Keratinocyte (primary cell): ENCODE data around the gene RASSF6. TPM values are rescaled to one million over a fixed set of nuclear protein-coding genes. Genes with fewer than 3 reads are reported as not detected.

ENCODE experiments used
- DNase-seq: peaks from one replicate; pipeline ENCODE4 v3.0.0-alpha.2; 2011; ENCODE audit warnings: low read depth, missing footprints, low spot score
- FAIRE-seq: peaks from 2 replicates; lab custom pipeline; 2011; peaks lifted over from hg19 to GRCh38; lab: Jason Lieb, UNC
- H2AFZ ChIP-seq: 2 replicates; pipeline ENCODE4 v1.6.0; 2012; ENCODE audit warnings: low read length, control low read depth, inconsistent platforms; ENCODE audit not compliant: control insufficient read depth
- H3K27ac ChIP-seq: 2 replicates; pipeline ENCODE4 v1.5.1; 2011; ENCODE audit warnings: low read length; ENCODE audit not compliant: control insufficient read depth, insufficient read depth
- H3K27me3 ChIP-seq: 3 replicates; pipeline ENCODE4 v1.6.0; 2011; ENCODE audit warnings: low read length; ENCODE audit not compliant: control insufficient read depth, insufficient read depth; ENCODE audit errors: extremely low read depth
- H3K36me3 ChIP-seq, 2 experiments: 2 replicates in 1 of 2; 3 replicates in 1 of 2; pipeline ENCODE4 v1.5.1; 2011; ENCODE audit warnings: low read length in 2 of 2, mild to moderate bottlenecking in 1 of 2; ENCODE audit not compliant: control insufficient read depth in 2 of 2, insufficient read depth in 2 of 2; ENCODE audit errors: extremely low read depth in 1 of 2
- H3K4me1 ChIP-seq: 3 replicates; pipeline ENCODE4 v1.5.1; 2011; ENCODE audit warnings: low read length; ENCODE audit not compliant: control insufficient read depth, insufficient read depth; ENCODE audit errors: extremely low read depth
- H3K4me2 ChIP-seq: 3 replicates; pipeline ENCODE4 v1.6.0; 2011; ENCODE audit warnings: low read depth, low read length; ENCODE audit not compliant: control insufficient read depth, insufficient read depth; ENCODE audit errors: extremely low read depth
- H3K4me3 ChIP-seq, 3 experiments: fragments of 200-600 bp in 1 of 3; sonication (generic) in 1 of 3; 2 replicates in 2 of 3; 3 replicates in 1 of 3; pipeline ENCODE4 v1.5.1; 2011 to 2016; ENCODE audit warnings: low read length in 3 of 3, mild to moderate bottlenecking in 3 of 3, control low read depth in 2 of 3, inconsistent platforms in 1 of 3, low read depth in 1 of 3, mixed read lengths in 1 of 3, mixed run types in 1 of 3, moderate library complexity in 1 of 3; ENCODE audit not compliant: control insufficient read depth in 2 of 3, insufficient read depth in 2 of 3; ENCODE audit errors: extremely low read depth in 1 of 3
- H3K79me2 ChIP-seq: 2 replicates; pipeline ENCODE4 v1.6.0; 2012; ENCODE audit warnings: low read length; ENCODE audit not compliant: control insufficient read depth, insufficient read depth
- H3K9ac ChIP-seq: 3 replicates; pipeline ENCODE4 v1.6.0; 2011; ENCODE audit warnings: low read length; ENCODE audit not compliant: control insufficient read depth, insufficient read depth; ENCODE audit errors: extremely low read depth
- H3K9me1 ChIP-seq: 3 replicates; pipeline ENCODE4 v1.6.0; 2011; ENCODE audit warnings: low read length; ENCODE audit not compliant: control insufficient read depth, insufficient read depth; ENCODE audit errors: extremely low read depth
- H3K9me3 ChIP-seq: 2 replicates; pipeline ENCODE4 v1.5.1; 2012; ENCODE audit warnings: low read depth, low read length; ENCODE audit not compliant: control insufficient read depth
- H4K20me1 ChIP-seq: 3 replicates; pipeline ENCODE4 v1.6.0; 2011; ENCODE audit warnings: low read length; ENCODE audit not compliant: control insufficient read depth, insufficient read depth; ENCODE audit errors: extremely low read depth
- CTCF ChIP-seq, 3 experiments: IDR thresholded peaks in 1 of 3; conservative IDR thresholded peaks in 1 of 3; optimal IDR thresholded peaks in 1 of 3; 2 replicates in 2 of 3; 3 replicates in 1 of 3; pipeline versions ENCODE3 to v1.5.1; 2011; ENCODE audit warnings: low read length in 3 of 3, mild to moderate bottlenecking in 3 of 3, moderate library complexity in 2 of 3, control low read depth in 1 of 3, inconsistent platforms in 1 of 3; ENCODE audit not compliant: insufficient read depth in 2 of 3; ENCODE audit errors: extremely low read depth in 1 of 3
- EZH2 ChIP-seq: IDR thresholded peaks from one replicate; pipeline ENCODE4 v1.6.1; 2012; ENCODE audit warnings: inconsistent platforms, mild to moderate bottlenecking, low read length, moderate library complexity
- dilution Hi-C: fragments of 300-500 bp; cut with MboI; formaldehyde crosslinking; loops from one replicate; pipeline ENCODE4 v1.7.0; 2020; ENCODE audit warnings: low sequenced_read_pairs; ENCODE audit not compliant: extremely low pct_ligation_motif_present
- polyA plus RNA-seq, 5 experiments: library from polyadenylated mRNA; depleted of rRNA in 3 of 5; stranded (reverse) in 3 of 5; stranded (forward) in 1 of 5; unstranded in 1 of 5; fragments of >200 nt; gene quantifications; 1 replicate in 1 of 5; 2 replicates in 3 of 5; 3 replicates in 1 of 5; pipeline versions ENCODE4 v1.2.1 to v1.2.3, GENCODE V29; 2011 to 2012; ENCODE audit warnings: missing spikeins in 2 of 5, low read depth in 1 of 5, low replicate concordance in 1 of 5

Gene RASSF6
- polyA plus RNA-seq, 1 donor (not counting 4 experiments of a cell fraction or from before 2014, with no cell fraction given): 4.4 TPM

- H3K9me1 ChIP-seq: no peaks in the 10 kb centered on the region
- H3K79me2 ChIP-seq: no peaks in the 10 kb centered on the region
- H3K36me3 ChIP-seq: peaks cover 0 to 2% of the 10 kb centered on the region in 2 experiments
- H3K9me3 ChIP-seq: no peaks in the 10 kb centered on the region
- FAIRE-seq (peak; percentile 46), DNase-seq (no peak)
- dilution Hi-C loops: no loop called here
- no peaks in the 10 kb centered on the region for H4K20me1 ChIP-seq
- H3K27me3 ChIP-seq: no peaks in the 10 kb centered on the region
- H3K27ac ChIP-seq: no peak overlapping the region
- H3K4me3 ChIP-seq: no peak overlapping the region
- H3K4me2 ChIP-seq: no peak overlapping the region
- peaks cover 23% of the 10 kb centered on the region for H3K4me1 ChIP-seq
- TF ChIP-seq EZH2 (no peak), CTCF (optimal IDR thresholded peaks at IDR 0.05 in 1 of 3, IDR thresholded peaks at IDR 0.05 in 1 of 3, conservative IDR thresholded peaks at IDR 0.05 in 1 of 3; ENCODE audit: extremely low read depth in 1 of 3, insufficient read depth in 2 of 3, low read length in 3 of 3) (peak in 2 of 3 experiments; percentile 10 to 50)
- no peak overlapping the region for H3K9ac ChIP-seq
- H2AFZ ChIP-seq: no peak overlapping the region
Measured at GRCh38 chr4:73593631-73594241, 26.5 kb downstream of the RASSF6 start.

- peak overlapping the region; percentile 93 for H3K4me2 ChIP-seq
- TF ChIP-seq EZH2 (no peak), CTCF (optimal IDR thresholded peaks at IDR 0.05 in 1 of 3, IDR thresholded peaks at IDR 0.05 in 1 of 3, conservative IDR thresholded peaks at IDR 0.05 in 1 of 3; ENCODE audit: extremely low read depth in 1 of 3, insufficient read depth in 2 of 3, low read length in 3 of 3) (no peak)
- H3K27me3 ChIP-seq: no peaks in the 10 kb centered on the region
- FAIRE-seq (peak; percentile 65), DNase-seq (no peak)
- H3K27ac ChIP-seq: peak overlapping the region; percentile 98
- H3K9me1 ChIP-seq: no peaks in the 10 kb centered on the region
- no peaks in the 10 kb centered on the region for H4K20me1 ChIP-seq
- H3K36me3 ChIP-seq: peaks cover 0 to 4% of the 10 kb centered on the region in 2 experiments
- dilution Hi-C loops: no loop called here
- peaks cover 32% of the 10 kb centered on the region for H3K4me1 ChIP-seq
- H3K9me3 ChIP-seq: no peaks in the 10 kb centered on the region
- no peaks in the 10 kb centered on the region for H3K79me2 ChIP-seq
- H2AFZ ChIP-seq: peak overlapping the region; percentile 68
- peak overlapping the region in 1 of 3 experiments; percentile 10 for H3K4me3 ChIP-seq
- no peak overlapping the region for H3K9ac ChIP-seq
Measured at GRCh38 chr4:73589887-73590801, 30.1 kb downstream of the RASSF6 start.
